Hepatocyte (in vitro differentiated cells): ENCODE results near the gene TCEA2. TPM values are rescaled to one million over a fixed set of nuclear protein-coding genes. Genes with fewer than 3 reads are reported as not detected.
A peak's percentile ranks its signal among the peaks of the same experiment; 100 is the strongest.

Experiments
- DNase-seq: peaks from one replicate; pipeline ENCODE4 v3.0.0-alpha.2; 2016; ENCODE audit warnings: low spot score
- H2AFZ ChIP-seq: fragments of 200-600 bp; sonication (generic); 2 replicates; pipeline ENCODE4 v1.6.0; 2016; ENCODE audit warnings: antibody characterized with exemption, mild to moderate bottlenecking
- H3K27ac ChIP-seq: fragments of 200-600 bp; sonication (generic); 2 replicates; pipeline ENCODE4 v1.5.1; 2016; ENCODE audit warnings: mild to moderate bottlenecking
- H3K27me3 ChIP-seq: fragments of 200-600 bp; sonication (generic); 2 replicates; pipeline ENCODE4 v1.6.1; 2016
- H3K36me3 ChIP-seq: fragments of 200-600 bp; sonication (generic); replicated peaks from 2 replicates; pipeline ENCODE4 v1.5.1; 2016; ENCODE audit warnings: low read depth; ENCODE audit not compliant: insufficient read depth
- H3K4me1 ChIP-seq: fragments of 200-600 bp; sonication (generic); 2 replicates; pipeline ENCODE4 v1.5.1; 2016; ENCODE audit warnings: mild to moderate bottlenecking, moderate library complexity; ENCODE audit not compliant: insufficient read depth
- H3K4me2 ChIP-seq: fragments of 200-600 bp; sonication (generic); 2 replicates; pipeline ENCODE4 v1.6.0; 2016
- H3K4me3 ChIP-seq: fragments of 200-600 bp; sonication (generic); 2 replicates; pipeline ENCODE4 v1.5.1; 2016; ENCODE audit warnings: mild to moderate bottlenecking
- H3K79me2 ChIP-seq: fragments of 200-600 bp; sonication (generic); 2 replicates; pipeline ENCODE4 v1.6.0; 2017; ENCODE audit warnings: mild to moderate bottlenecking
- H3K9me2 ChIP-seq: fragments of 200-600 bp; sonication (generic); replicated peaks from 2 replicates; pipeline ENCODE4 v1.6.0; 2017; ENCODE audit warnings: mild to moderate bottlenecking; ENCODE audit not compliant: insufficient read depth
- H3K9me3 ChIP-seq: fragments of 200-600 bp; sonication (generic); 2 replicates; pipeline ENCODE4 v1.5.1; 2016; ENCODE audit warnings: low read depth, mild to moderate bottlenecking
- H4K20me1 ChIP-seq: fragments of 200-600 bp; sonication (generic); 2 replicates; pipeline ENCODE4 v1.6.0; 2016; ENCODE audit warnings: mild to moderate bottlenecking; ENCODE audit not compliant: insufficient read depth, poor library complexity, severe bottlenecking
- CTCF ChIP-seq: fragments of 200-600 bp; sonication (generic); IDR thresholded peaks from 2 replicates; pipeline ENCODE4 v1.5.1; 2016; ENCODE audit warnings: antibody characterized with exemption, mild to moderate bottlenecking; ENCODE audit not compliant: poor library complexity
- EZH2 ChIP-seq: fragments of 200-600 bp; sonication (generic); IDR thresholded peaks from 2 replicates; pipeline ENCODE4 v1.6.1; 2016; ENCODE audit warnings: antibody characterized with exemption, mild to moderate bottlenecking, borderline replicate concordance
- EZH2phosphoT487 ChIP-seq: fragments of 200-600 bp; sonication (generic); IDR thresholded peaks from one replicate; pipeline ENCODE4 v1.6.1; 2018; ENCODE audit warnings: antibody characterized with exemption, mild to moderate bottlenecking, low read depth, moderate library complexity; ENCODE audit not compliant: unreplicated experiment, severe bottlenecking
- WGBS: methylation state at CpG from one replicate; pipeline ENCODE4 v1.1.6; 2016; ENCODE audit warnings: low lambda C conversion rate; ENCODE audit errors: missing lambda C conversion rate; 5-methylcytosine and 5-hydroxymethylcytosine counted together
- polyA plus RNA-seq: library from polyadenylated mRNA; unstranded; fragments of >200 nt; fragmentation: Nextera tagmentation; extraction: Ambion mirVana; gene quantifications from 2 replicates; pipeline ENCODE4 v1.2.1, GENCODE V29; 2016
- total RNA-seq: library from RNA; depleted of rRNA; stranded (reverse); fragments of >200 nt; gene quantifications from 2 replicates; pipeline ENCODE4 v1.2.3, GENCODE V29; 2014

Gene TCEA2
- total and polyA plus RNA-seq, 2 experiments from 2014 or later = 26.0 to 74.2 TPM

- Histone ChIP-seq H3K27me3 (peaks cover 8% of the 10 kb centered on the region), H3K27ac (no peak overlapping the region), H3K9me2 (no peaks in the 10 kb centered on the region), H3K4me3 (no peak overlapping the region), H3K9me3 (no peaks in the 10 kb centered on the region), H3K36me3 (no peaks in the 10 kb centered on the region), H2AFZ (no peak overlapping the region), H3K4me1 (peaks cover 20% of the 10 kb centered on the region), H3K79me2 (no peaks in the 10 kb centered on the region), H3K4me2 (no peak overlapping the region), H4K20me1 (no peaks in the 10 kb centered on the region)
- no peak for DNase-seq
- TF ChIP-seq EZH2 = no peak
- TF ChIP-seq EZH2phosphoT487 = no peak
- TF ChIP-seq CTCF = no peak
- 84% methylated on average over 8 of the region's 9 CpGs for WGBS
These were observed 7.6 kb upstream of the TCEA2 start for GRCh38 chr20:64055396-64055892.

- no peak overlapping the region for H3K4me2 ChIP-seq
- peaks cover 20% of the 10 kb centered on the region for H3K4me1 ChIP-seq
- TF ChIP-seq EZH2phosphoT487 (no peak), CTCF (no peak), EZH2 (no peak)
- DNase-seq = peak; percentile 60
- WGBS = 72% methylated on average over 20 of the region's 22 CpGs
- no peak overlapping the region for H3K4me3 ChIP-seq
- H2AFZ ChIP-seq = no peak overlapping the region
- no peaks in the 10 kb centered on the region for H3K9me2 ChIP-seq
- peaks cover 2% of the 10 kb centered on the region for H3K27me3 ChIP-seq
- H4K20me1 ChIP-seq = no peaks in the 10 kb centered on the region
- no peaks in the 10 kb centered on the region for H3K9me3 ChIP-seq
- H3K27ac ChIP-seq = no peak overlapping the region
- H3K36me3 ChIP-seq = no peaks in the 10 kb centered on the region
- no peaks in the 10 kb centered on the region for H3K79me2 ChIP-seq
These were observed 6.9 kb upstream of the TCEA2 start for GRCh38 chr20:64055893-64056638.

GRCh38 chr20:64056639-64056888 is 6.4 kb upstream of the TCEA2 start:
- Histone ChIP-seq H3K27me3 (no peaks in the 10 kb centered on the region), H4K20me1 (no peaks in the 10 kb centered on the region), H3K4me1 (peaks cover 20% of the 10 kb centered on the region), H3K36me3 (no peaks in the 10 kb centered on the region), H2AFZ (no peak overlapping the region), H3K9me2 (no peaks in the 10 kb centered on the region), H3K4me2 (no peak overlapping the region), H3K79me2 (no peaks in the 10 kb centered on the region), H3K4me3 (no peak overlapping the region), H3K9me3 (no peaks in the 10 kb centered on the region), H3K27ac (no peak overlapping the region)
- 50% methylated on average over 3 of the region's 7 CpGs for WGBS
- no peak for DNase-seq
- TF ChIP-seq CTCF = no peak
- no peak for TF ChIP-seq EZH2phosphoT487
- TF ChIP-seq EZH2 = no peak
